ENCODE measurements around the gene ZMYND8. TPM values are rescaled to one million over a fixed set of nuclear protein-coding genes. Genes with fewer than 3 reads are reported as not detected.
A peak's percentile ranks its signal among the peaks of the same experiment; 100 is the strongest.

Gene ZMYND8
- total RNA-seq, 1 donor from 2014 or later, result 45.7 TPM

DNA sequence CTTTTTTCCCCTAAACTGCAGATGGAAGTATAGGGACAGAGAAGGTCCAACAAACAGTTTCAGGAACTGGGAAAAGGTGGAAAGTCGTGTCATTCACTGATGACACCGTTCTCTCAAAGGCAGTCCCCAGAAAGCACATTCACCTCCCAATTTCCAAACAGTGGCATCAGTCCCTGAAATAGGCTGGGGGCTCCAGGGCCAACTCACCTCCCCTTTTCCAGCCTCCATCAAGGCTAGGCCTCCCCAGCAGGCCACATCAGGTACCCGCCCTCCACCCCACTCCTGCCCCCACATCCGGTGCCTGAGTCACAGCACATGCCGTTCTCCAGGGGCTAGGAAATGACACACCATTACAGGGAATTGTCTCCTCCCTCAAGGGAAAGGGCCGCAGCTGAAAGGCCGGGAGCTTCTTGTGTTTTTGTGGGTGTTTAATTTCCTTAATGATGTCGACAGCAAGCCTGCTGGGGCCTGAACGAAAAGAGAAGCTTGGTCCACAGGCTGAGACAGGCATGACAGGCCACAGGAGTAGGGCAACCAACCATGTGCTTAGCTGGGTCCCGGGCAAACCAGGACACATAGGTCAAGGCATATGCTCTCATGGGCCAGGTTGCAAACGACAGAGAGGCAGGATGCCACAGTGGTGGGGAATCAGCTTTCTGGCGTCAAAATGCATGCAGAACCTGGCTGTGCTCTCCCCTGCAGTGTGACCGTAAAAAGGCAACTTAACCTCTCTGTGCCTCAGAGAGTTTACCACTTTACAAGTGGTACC lies 39.2 kb downstream of the ZMYND8 start:
- H3K27me3 ChIP-seq, result no peaks in the 10 kb centered on the region
- no peaks in the 10 kb centered on the region for H3K9me3 ChIP-seq
- ATAC-seq (peak; percentile 76), DNase-seq (peak; percentile 91)
- H3K4me3 ChIP-seq, result peak overlapping the region; percentile 42
- H3K4me1 ChIP-seq, result peaks cover 83% of the 10 kb centered on the region
- H3K27ac ChIP-seq, result peak overlapping the region; percentile 99
- TF ChIP-seq, protein P1, sequence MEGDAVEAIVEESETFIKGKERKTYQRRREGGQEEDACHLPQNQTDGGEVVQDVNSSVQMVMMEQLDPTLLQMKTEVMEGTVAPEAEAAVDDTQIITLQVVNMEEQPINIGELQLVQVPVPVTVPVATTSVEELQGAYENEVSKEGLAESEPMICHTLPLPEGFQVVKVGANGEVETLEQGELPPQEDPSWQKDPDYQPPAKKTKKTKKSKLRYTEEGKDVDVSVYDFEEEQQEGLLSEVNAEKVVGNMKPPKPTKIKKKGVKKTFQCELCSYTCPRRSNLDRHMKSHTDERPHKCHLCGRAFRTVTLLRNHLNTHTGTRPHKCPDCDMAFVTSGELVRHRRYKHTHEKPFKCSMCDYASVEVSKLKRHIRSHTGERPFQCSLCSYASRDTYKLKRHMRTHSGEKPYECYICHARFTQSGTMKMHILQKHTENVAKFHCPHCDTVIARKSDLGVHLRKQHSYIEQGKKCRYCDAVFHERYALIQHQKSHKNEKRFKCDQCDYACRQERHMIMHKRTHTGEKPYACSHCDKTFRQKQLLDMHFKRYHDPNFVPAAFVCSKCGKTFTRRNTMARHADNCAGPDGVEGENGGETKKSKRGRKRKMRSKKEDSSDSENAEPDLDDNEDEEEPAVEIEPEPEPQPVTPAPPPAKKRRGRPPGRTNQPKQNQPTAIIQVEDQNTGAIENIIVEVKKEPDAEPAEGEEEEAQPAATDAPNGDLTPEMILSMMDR (IDR thresholded peaks at IDR 0.05), result no peak
- intact Hi-C loops (cut with DNase I), result loop anchor here (5.0 kb wide), 1 partner anchor 40 kb away; the partner anchor contains the start of gene ZMYND8
- no peaks in the 10 kb centered on the region for H3K36me3 ChIP-seq

DNA sequence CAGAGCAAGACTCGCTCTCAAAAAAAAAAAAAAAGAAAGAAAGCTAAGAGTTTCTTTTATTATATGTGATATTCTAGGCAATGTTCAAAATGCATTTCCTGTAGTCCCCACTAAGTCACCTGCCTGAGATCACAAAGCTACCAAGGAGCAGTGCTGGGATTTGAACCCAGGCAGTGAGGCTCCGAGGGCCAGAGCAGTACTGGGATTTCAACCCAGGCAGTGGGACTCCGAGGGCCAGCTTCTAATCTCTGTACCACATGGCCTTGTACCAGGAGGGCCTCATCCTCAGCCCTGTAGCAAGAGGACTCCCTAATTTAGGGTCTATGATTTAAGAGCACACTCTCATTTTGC lies 39.7 kb downstream of the ZMYND8 start:
- Histone ChIP-seq H3K9me3 (no peaks in the 10 kb centered on the region), H3K27ac (peak overlapping the region; percentile 99), H3K4me3 (no peak overlapping the region), H3K27me3 (no peaks in the 10 kb centered on the region), H3K36me3 (no peaks in the 10 kb centered on the region), H3K4me1 (peaks cover 81% of the 10 kb centered on the region)
- no peak for ATAC-seq
- TF ChIP-seq, protein P1 (IDR thresholded peaks at IDR 0.05), result no peak
- peak; percentile 40 for DNase-seq
- intact Hi-C loops (cut with DNase I), result loop anchor here (5.0 kb wide), 1 partner anchor 41 kb away; the partner anchor contains the start of gene ZMYND8

DNA sequence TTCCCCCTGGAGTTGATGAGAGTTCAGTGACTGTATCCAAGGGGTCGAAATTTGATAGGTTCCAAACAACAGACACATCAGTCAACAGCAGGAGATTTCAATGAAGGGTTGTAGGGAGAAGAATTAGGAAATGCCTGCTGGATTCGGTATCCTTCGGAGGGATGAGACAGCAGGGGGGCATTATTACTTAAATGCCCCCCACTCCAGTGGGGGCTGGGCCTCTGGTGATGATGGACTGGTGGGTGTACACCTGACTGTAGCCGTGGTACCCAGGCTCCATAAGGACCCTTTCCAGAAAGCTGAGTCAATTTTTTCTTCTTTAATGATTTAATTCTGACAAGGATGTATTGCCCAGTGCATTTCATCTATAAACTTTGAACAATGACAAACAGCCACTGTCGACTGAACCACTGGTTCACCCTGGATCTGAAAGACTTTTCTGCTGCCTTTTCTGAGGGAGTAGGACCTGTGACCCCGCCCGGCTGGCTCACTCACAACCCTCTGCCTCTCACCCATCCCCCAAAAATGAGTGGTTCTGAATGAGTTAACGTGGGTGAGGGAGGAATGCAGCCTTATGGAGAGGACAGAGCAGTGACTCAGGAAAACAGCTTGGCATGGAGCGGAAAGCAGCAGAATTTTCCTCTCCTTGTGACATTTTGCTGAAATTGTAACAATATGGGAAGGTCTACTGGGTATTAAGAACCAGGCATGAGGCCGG lies 41.0 kb downstream of the ZMYND8 start:
- Histone ChIP-seq H3K27ac (peak overlapping the region; percentile 99), H3K9me3 (no peaks in the 10 kb centered on the region), H3K27me3 (no peaks in the 10 kb centered on the region), H3K4me1 (peaks cover 71% of the 10 kb centered on the region), H3K36me3 (no peaks in the 10 kb centered on the region), H3K4me3 (no peak overlapping the region)
- intact Hi-C loops (cut with DNase I), result loop anchor here (5.0 kb wide), 1 partner anchor 42 kb away; the partner anchor contains the start of gene ZMYND8
- ATAC-seq (no peak), DNase-seq (peak; percentile 51)
- TF ChIP-seq, protein P1 (IDR thresholded peaks at IDR 0.05), result no peak

DNA sequence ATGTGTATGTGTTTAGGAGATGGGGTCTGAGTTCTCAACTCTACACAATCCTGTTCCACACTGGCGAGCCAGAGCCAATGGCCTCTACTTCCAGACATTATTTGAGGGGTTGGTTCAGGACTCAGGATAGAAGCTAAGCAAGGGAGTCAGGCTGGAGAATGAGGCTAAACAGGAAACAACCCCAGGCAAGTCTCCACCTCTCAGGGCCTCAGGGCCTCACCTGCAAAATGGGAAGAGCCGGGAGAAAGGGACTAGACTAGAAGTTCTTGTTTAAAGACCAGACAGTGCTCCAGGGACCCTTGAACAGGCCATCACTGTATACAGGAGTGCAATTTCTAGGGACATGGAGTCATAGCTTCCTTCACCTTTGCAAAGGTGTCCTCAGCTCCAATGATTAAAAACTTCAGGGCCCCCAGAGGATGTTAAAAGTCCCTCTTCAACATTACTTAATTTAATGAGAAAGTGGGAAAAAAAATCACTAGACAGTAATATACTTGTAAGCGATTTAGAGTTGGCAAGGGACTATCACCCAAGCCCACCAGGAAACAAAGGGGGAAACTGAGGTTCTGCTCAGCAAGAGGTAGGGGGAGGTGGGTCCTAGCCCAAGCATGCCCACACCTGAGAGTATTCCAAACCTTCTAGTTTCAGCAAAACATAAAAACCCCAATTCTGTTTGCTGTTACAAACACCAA lies 41.7 kb downstream of the ZMYND8 start:
- TF ChIP-seq, protein P1 (IDR thresholded peaks at IDR 0.05), result no peak
- Histone ChIP-seq H3K9me3 (no peaks in the 10 kb centered on the region), H3K4me1 (peaks cover 67% of the 10 kb centered on the region), H3K4me3 (no peak overlapping the region), H3K36me3 (no peaks in the 10 kb centered on the region), H3K27ac (peak overlapping the region; percentile 99), H3K27me3 (no peaks in the 10 kb centered on the region)
- ATAC-seq, result no peak
- DNase-seq, result no peak
- intact Hi-C loops (cut with DNase I), result loop anchor here (5.0 kb wide), 1 partner anchor 43 kb away; the partner anchor contains the start of gene ZMYND8

DNA sequence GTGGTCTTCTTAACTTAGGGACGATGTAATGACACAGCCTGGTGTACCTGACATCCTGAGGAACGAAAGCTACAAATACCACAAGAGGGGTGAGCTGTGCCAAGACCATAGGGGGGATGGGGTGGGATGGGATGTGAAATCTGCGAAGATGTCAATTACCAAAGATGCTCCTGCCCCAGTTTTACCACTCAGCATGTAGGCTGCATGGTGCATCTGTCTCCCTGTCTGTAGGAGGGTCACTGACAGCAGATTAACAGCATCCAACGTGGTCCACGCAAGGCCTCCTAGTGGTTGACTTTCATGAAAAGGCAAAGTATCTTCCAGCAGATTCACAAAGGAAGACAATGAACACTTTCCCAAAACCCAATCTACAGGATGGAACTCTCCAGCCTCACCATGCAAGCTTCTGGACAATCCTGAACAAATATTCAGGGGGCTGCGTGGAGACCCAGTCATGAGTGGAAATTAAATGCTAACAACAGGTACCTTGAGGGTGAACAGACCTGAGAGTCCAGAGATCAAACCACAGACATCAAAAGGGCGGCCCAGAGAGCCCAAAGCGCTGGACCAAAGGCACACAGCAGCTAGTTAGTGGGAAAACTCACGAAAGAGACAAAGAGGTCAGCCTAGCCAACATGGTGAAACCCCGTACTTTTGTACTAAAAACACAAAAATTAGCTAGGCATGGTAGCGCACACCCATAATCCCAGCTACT lies 44.4 kb downstream of the ZMYND8 start:
- ATAC-seq (no peak), DNase-seq (peak; percentile 40)
- H3K4me3 ChIP-seq, result no peak overlapping the region
- TF ChIP-seq, protein P1 (IDR thresholded peaks at IDR 0.05), result no peak
- H3K9me3 ChIP-seq, result no peaks in the 10 kb centered on the region
- H3K27me3 ChIP-seq, result no peaks in the 10 kb centered on the region
- H3K36me3 ChIP-seq, result peaks cover 15% of the 10 kb centered on the region
- intact Hi-C loops (cut with DNase I), result no loop called here
- peaks cover 46% of the 10 kb centered on the region for H3K4me1 ChIP-seq
- H3K27ac ChIP-seq, result no peak overlapping the region
